Upper lobe of right lung (tissue), 1 donor: Measurements from ENCODE around the gene PSMA8. TPM values are rescaled to one million over a fixed set of nuclear protein-coding genes. Genes with fewer than 3 reads are reported as not detected.
"Not testable (repeated sequence)": the region's sequence is repeated elsewhere in the genome, so short reads cannot be mapped to it uniquely, and the experiment has no call there.

ENCODE experiments used
- ATAC-seq: fragments of 200-7000 bp; cut with Tn5 transposase; one replicate; pipeline ENCODE4 v1.9.1; 2020; ENCODE audit warnings: mild to moderate bottlenecking, moderate library complexity
- DNase-seq: peaks from one replicate; pipeline ENCODE4 v3.0.0-alpha.2; 2020
- H3K27ac ChIP-seq: fragments of 200-600 bp; one replicate; pipeline ENCODE4 v1.8.0; 2022
- H3K27me3 ChIP-seq: fragments of 200-600 bp; one replicate; pipeline ENCODE4 v1.8.0; 2022; ENCODE audit warnings: mild to moderate bottlenecking
- H3K36me3 ChIP-seq: fragments of 200-600 bp; one replicate; pipeline ENCODE4 v1.8.0; 2022
- H3K4me1 ChIP-seq: fragments of 200-600 bp; one replicate; pipeline ENCODE4 v1.8.0; 2022
- H3K4me3 ChIP-seq: fragments of 200-600 bp; one replicate; pipeline ENCODE4 v1.8.0; 2022; ENCODE audit warnings: mild to moderate bottlenecking
- H3K9me3 ChIP-seq: fragments of 200-600 bp; one replicate; pipeline ENCODE4 v1.8.0; 2022
- intact Hi-C: fragments of 100-400 bp; cut with DNase I; formaldehyde crosslinking; loops from one replicate; pipeline ENCODE4 v1.11.0; 2022
- total RNA-seq: library from RNA; stranded (reverse); fragmentation: NEBNext Ultra II Directional; extraction: Animal tissue kit (Norgen Biotek cat#: 25700); gene quantifications from one replicate; pipeline ENCODE4 v1.2.1, GENCODE V29; 2021
- TF ChIP-seq, protein P1 (sequence below): fragments of 200-600 bp; IDR thresholded peaks from one replicate; pipeline ENCODE4 v1.8.0; 2022; ENCODE audit warnings: antibody characterized with exemption
- donor health status: DM: no; HTN: yes; CAD: no; lungs with severe emphysema.

The PSMA8 gene
- total RNA-seq, 1 donor from 2014 or later = not detected

DNA sequence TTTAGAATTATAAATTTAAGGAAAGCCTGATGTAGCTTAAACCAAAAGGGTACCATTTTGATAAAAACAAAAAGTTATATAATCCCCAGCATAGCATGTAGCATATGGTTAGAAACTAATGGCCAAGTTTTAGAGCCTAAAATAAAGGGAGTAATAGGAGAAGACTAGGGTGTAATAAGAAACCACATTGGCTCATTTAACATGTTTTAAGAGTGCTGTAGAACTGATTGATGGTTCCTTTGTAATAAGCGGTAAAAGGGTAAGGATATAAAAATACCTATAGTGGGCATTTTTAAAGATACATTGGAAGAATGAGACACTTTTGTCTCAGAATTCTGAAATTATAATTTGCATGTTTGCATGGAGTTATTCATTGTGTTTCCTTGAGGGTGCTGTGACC, 1.9 kb downstream of the PSMA8 start:
- TF ChIP-seq, protein P1, sequence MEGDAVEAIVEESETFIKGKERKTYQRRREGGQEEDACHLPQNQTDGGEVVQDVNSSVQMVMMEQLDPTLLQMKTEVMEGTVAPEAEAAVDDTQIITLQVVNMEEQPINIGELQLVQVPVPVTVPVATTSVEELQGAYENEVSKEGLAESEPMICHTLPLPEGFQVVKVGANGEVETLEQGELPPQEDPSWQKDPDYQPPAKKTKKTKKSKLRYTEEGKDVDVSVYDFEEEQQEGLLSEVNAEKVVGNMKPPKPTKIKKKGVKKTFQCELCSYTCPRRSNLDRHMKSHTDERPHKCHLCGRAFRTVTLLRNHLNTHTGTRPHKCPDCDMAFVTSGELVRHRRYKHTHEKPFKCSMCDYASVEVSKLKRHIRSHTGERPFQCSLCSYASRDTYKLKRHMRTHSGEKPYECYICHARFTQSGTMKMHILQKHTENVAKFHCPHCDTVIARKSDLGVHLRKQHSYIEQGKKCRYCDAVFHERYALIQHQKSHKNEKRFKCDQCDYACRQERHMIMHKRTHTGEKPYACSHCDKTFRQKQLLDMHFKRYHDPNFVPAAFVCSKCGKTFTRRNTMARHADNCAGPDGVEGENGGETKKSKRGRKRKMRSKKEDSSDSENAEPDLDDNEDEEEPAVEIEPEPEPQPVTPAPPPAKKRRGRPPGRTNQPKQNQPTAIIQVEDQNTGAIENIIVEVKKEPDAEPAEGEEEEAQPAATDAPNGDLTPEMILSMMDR = no peak

DNA sequence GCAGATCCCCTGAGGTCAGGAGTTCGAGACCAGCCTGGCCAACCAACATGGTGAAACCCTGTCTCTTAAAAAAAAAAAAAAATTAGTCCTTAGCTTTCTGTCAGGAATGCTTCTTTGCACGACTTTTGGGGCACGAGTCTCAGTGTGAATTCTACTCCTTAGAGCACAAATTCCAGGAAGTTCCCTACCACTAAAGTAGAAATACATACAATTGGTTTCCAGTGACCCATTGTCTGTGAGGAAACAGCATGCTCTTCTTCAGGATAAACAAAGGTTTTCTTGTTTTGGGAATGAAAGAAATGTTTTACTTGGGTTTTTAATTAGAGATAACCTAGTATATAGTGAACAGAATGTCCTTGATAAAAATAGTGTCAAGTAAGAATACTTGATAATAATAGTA, 23.7 kb downstream of the PSMA8 start:
- no peaks in the 10 kb centered on the region for H3K4me1 ChIP-seq
- no peak for DNase-seq
- H3K27ac ChIP-seq = no peak overlapping the region
- H3K36me3 ChIP-seq = no peaks in the 10 kb centered on the region
- no peaks in the 10 kb centered on the region for H3K27me3 ChIP-seq
- ATAC-seq = no peak
- intact Hi-C loops = no loop called here
- TF ChIP-seq, protein P1 = no peak
- H3K4me3 ChIP-seq = no peak overlapping the region
- no peaks in the 10 kb centered on the region for H3K9me3 ChIP-seq

More for the DNA sequence above, 1.9 kb downstream of the PSMA8 start:
- ATAC-seq (no peak), DNase-seq (no peak)
- Histone ChIP-seq H3K36me3 (no peaks in the 10 kb centered on the region), H3K4me1 (no peaks in the 10 kb centered on the region), H3K27me3 (no peaks in the 10 kb centered on the region), H3K27ac (no peak overlapping the region), H3K4me3 (no peak overlapping the region), H3K9me3 (no peaks in the 10 kb centered on the region)
- intact Hi-C loops = no loop called here

DNA sequence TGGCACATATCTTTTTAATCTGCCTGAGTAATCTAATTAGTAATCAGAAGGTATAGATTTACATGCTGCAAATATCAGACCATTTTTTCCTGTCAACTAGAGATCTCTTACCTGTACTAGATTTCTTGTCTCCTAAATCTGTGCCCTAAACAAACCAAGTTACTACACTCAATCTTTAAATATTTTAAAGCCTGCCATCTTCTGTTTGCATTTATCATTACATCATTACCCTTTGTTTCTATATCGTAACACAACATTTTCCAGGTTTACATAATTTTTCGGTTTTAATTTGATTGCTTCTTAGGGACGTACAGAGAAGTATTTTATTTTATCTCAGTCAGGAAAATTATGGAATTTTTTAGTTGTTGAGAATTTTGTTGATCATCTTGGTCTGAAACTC, 25.7 kb downstream of the PSMA8 start:
- TF ChIP-seq, protein P1 = no peak
- H3K27ac ChIP-seq = no peak overlapping the region
- DNase-seq = no peak
- no peak for ATAC-seq
- no peaks in the 10 kb centered on the region for H3K36me3 ChIP-seq
- H3K9me3 ChIP-seq = no peaks in the 10 kb centered on the region
- H3K4me3 ChIP-seq = no peak overlapping the region
- no peaks in the 10 kb centered on the region for H3K27me3 ChIP-seq
- intact Hi-C loops = no loop called here
- H3K4me1 ChIP-seq = no peaks in the 10 kb centered on the region

DNA sequence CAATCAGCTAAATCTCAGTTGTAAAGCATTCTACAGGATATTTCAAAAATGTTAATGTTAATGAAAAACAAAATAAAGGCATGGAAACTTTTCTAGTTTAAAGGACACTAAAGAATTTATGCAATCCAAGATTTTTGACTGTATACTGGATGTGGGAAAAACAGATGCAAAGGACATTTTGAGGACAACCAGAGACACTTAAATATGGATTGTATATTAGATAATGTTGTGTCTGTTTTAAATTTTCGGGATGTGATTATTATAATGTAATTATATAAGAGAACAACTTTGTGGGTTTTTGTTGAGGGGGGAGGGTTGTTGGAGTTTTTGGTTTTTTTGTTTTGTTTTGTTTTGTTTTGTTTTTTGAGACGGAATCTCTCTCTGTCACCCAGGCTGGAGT, 30.9 kb downstream of the PSMA8 start:
- TF ChIP-seq, protein P1 = no peak
- Histone ChIP-seq H3K27ac (no peak overlapping the region), H3K9me3 (no peaks in the 10 kb centered on the region), H3K4me3 (no peak overlapping the region), H3K4me1 (no peaks in the 10 kb centered on the region), H3K36me3 (no peaks in the 10 kb centered on the region), H3K27me3 (no peaks in the 10 kb centered on the region)
- no peak for ATAC-seq
- no peak for DNase-seq
- intact Hi-C loops = no loop called here

DNA sequence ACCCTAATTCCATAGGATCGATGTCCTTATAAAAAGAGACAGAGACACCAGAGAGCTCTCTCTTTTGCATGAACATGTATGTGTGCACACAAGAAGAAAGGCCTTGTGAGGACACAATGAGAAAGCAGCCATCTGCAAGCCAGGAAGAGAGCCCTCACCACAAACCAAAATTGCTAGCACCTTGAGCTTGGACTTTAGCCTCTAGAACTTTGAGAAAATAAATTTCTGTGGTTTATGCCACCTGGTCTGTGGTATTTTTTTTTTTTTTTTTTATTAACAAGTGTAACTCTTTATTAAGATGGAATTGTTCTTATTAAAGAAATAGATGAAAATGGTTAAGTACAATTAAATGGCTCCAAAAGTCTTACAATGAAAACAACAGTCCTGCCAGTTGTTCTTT, 33.9 kb downstream of the PSMA8 start:
- H3K36me3 ChIP-seq, ATAC-seq, H3K4me3 ChIP-seq, DNase-seq, H3K4me1 ChIP-seq, H3K9me3 ChIP-seq, H3K27ac ChIP-seq, H3K27me3 ChIP-seq, intact Hi-C loops: not testable (repeated sequence)

DNA sequence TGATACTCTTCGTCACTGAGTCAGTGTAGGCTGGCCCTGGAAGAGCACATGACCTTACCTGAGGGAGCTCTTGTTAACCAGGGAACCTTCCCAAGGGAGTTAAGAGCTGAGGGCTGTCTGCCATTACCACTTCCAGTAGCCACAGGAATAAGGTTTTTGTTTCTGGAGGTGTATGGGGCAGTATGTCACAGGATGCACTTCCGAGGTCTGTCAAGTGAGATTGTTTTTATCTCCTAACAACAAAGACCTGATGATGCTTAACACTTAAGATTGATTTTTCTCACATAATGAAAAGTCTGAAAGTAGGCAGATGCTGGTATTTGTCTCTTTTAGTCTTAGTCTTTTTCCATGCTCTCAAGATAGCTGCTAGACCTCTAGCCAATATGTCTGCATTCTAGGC, 41.8 kb downstream of the PSMA8 start:
- intact Hi-C loops = no loop called here
- H3K27me3 ChIP-seq = no peaks in the 10 kb centered on the region
- TF ChIP-seq, protein P1 = no peak
- no peak for ATAC-seq
- H3K36me3 ChIP-seq = no peaks in the 10 kb centered on the region
- H3K4me3 ChIP-seq = no peak overlapping the region
- DNase-seq = no peak
- no peaks in the 10 kb centered on the region for H3K4me1 ChIP-seq
- no peaks in the 10 kb centered on the region for H3K9me3 ChIP-seq
- no peak overlapping the region for H3K27ac ChIP-seq
